Measurements from ENCODE around the gene SMARCA2.

SMARCA2 gene

GRCh38 chr9:2242831-2243330, 227.7 kb downstream of the SMARCA2 start:
- no peaks in the 10 kb centered on the region for H3K27me3 ChIP-seq (ENCODE audit: insufficient read depth, poor library complexity, severe bottlenecking)
- no peak overlapping the region for H3K27ac ChIP-seq (ENCODE audit: poor library complexity, severe bottlenecking)
- DNase-seq (ENCODE audit: low spot score): no peak
- no peak overlapping the region for H3K4me3 ChIP-seq (ENCODE audit: severe bottlenecking)
- H3K36me3 ChIP-seq (ENCODE audit: low read depth): no peaks in the 10 kb centered on the region
- H3K9me3 ChIP-seq (ENCODE audit: severe bottlenecking): no peaks in the 10 kb centered on the region
- ATAC-seq (ENCODE audit: low read depth): no peak
- TF ChIP-seq, protein P1, sequence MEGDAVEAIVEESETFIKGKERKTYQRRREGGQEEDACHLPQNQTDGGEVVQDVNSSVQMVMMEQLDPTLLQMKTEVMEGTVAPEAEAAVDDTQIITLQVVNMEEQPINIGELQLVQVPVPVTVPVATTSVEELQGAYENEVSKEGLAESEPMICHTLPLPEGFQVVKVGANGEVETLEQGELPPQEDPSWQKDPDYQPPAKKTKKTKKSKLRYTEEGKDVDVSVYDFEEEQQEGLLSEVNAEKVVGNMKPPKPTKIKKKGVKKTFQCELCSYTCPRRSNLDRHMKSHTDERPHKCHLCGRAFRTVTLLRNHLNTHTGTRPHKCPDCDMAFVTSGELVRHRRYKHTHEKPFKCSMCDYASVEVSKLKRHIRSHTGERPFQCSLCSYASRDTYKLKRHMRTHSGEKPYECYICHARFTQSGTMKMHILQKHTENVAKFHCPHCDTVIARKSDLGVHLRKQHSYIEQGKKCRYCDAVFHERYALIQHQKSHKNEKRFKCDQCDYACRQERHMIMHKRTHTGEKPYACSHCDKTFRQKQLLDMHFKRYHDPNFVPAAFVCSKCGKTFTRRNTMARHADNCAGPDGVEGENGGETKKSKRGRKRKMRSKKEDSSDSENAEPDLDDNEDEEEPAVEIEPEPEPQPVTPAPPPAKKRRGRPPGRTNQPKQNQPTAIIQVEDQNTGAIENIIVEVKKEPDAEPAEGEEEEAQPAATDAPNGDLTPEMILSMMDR (IDR thresholded peaks at IDR 0.05; ENCODE audit: poor library complexity, severe bottlenecking): no peak
- no peaks in the 10 kb centered on the region for H3K4me1 ChIP-seq (ENCODE audit: insufficient read depth, poor library complexity, severe bottlenecking)
